OCI-LY3 (cell line): Measurements from ENCODE around the gene TMEM219.

Experiments
- EZH2phosphoT487 ChIP-seq: fragments of 200-600 bp; shearing (Covaris generic); IDR thresholded peaks from 2 replicates; pipeline ENCODE4 v1.6.1; 2018; ENCODE audit warnings: antibody characterized with exemption, mixed run types, low read depth
- TF ChIP-seq, protein P1 (sequence below): fragments of 200-600, 300-600 bp; sonication (generic); IDR thresholded peaks from 2 replicates; pipeline ENCODE4 v1.5.1; 2014; ENCODE audit warnings: antibody characterized with exemption, low read length, low read depth

DNA sequence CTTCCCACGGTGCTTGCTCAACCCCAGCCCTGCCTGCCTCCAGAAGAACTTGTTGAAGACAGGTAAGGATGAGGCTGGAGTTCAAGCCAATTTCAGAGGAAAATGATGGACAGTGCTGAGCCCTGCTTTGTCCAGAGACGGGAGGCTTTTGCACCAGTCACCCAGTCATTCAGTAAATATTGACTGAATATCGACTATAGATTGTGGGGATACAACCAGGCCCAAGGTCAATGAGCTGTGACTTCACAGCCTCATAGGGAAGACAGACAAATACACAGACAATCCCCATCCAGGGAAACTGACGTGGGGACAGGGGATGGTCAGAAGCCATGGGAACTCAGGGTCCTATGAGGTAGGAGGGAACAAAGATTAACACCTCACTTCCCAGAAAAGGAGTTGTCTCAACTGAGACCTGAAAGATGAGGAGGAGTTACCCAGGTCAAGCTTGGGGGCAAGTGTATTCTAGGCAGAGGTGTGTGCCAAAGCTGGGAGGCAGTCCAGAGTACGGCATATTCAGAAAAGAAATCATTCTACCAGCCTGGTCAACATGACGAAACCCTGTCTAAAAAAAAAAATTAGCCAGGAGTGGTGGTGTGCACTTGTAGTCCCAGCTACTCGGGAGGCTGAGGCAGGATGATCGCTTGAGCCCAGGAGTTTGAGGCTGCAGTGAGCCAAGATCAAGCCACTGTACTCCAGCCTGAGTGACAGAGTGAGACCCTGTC lies 54.8 kb downstream of the TMEM219 start:
- TF ChIP-seq, protein P1, sequence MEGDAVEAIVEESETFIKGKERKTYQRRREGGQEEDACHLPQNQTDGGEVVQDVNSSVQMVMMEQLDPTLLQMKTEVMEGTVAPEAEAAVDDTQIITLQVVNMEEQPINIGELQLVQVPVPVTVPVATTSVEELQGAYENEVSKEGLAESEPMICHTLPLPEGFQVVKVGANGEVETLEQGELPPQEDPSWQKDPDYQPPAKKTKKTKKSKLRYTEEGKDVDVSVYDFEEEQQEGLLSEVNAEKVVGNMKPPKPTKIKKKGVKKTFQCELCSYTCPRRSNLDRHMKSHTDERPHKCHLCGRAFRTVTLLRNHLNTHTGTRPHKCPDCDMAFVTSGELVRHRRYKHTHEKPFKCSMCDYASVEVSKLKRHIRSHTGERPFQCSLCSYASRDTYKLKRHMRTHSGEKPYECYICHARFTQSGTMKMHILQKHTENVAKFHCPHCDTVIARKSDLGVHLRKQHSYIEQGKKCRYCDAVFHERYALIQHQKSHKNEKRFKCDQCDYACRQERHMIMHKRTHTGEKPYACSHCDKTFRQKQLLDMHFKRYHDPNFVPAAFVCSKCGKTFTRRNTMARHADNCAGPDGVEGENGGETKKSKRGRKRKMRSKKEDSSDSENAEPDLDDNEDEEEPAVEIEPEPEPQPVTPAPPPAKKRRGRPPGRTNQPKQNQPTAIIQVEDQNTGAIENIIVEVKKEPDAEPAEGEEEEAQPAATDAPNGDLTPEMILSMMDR: no peak
- no peak for TF ChIP-seq EZH2phosphoT487
